H9 (cell line): ENCODE data around the gene ARHGAP26. TPM values are rescaled to one million over a fixed set of nuclear protein-coding genes. Genes with fewer than 3 reads are reported as not detected.

ENCODE experiments used
- DNase-seq: peaks from one replicate; pipeline ENCODE4 v3.0.0-alpha.2; 2017
- H2AFZ ChIP-seq: one replicate; pipeline ENCODE4 v1.6.1; 2013; ENCODE audit warnings: mild to moderate bottlenecking, low read length, control low read depth, moderate library complexity
- H2AK5ac ChIP-seq: 2 replicates; pipeline ENCODE4 v1.6.1; 2013; ENCODE audit warnings: low read length, control low read depth, mixed read lengths; ENCODE audit not compliant: insufficient read length
- H2BK120ac ChIP-seq: one replicate; pipeline ENCODE4 v1.6.1; 2013; ENCODE audit warnings: low read depth, mild to moderate bottlenecking, low read length, control low read depth, inconsistent platforms; ENCODE audit not compliant: poor library complexity, severe bottlenecking
- H2BK12ac ChIP-seq: 2 replicates; pipeline ENCODE4 v1.6.1; 2013; ENCODE audit warnings: low read length, control low read depth, mixed read lengths, low read depth; ENCODE audit not compliant: insufficient read length
- H2BK15ac ChIP-seq: 2 replicates; pipeline ENCODE4 v1.6.1; 2013; ENCODE audit warnings: low read depth, low read length, control low read depth
- H2BK20ac ChIP-seq: one replicate; pipeline ENCODE4 v1.6.1; 2013; ENCODE audit warnings: low read depth, mild to moderate bottlenecking, low read length, control low read depth, inconsistent platforms; ENCODE audit not compliant: poor library complexity, severe bottlenecking
- H2BK5ac ChIP-seq: 2 replicates; pipeline ENCODE4 v1.6.1; 2013; ENCODE audit warnings: low read length, control low read depth, mixed read lengths; ENCODE audit not compliant: insufficient read length
- H3K14ac ChIP-seq: 2 replicates; pipeline ENCODE4 v1.6.1; 2013; ENCODE audit warnings: low read length, control low read depth; ENCODE audit not compliant: insufficient read depth
- H3K18ac ChIP-seq: 2 replicates; pipeline ENCODE4 v1.6.1; 2013; ENCODE audit warnings: low read depth, mild to moderate bottlenecking, mixed read lengths, low read length, control low read depth; ENCODE audit not compliant: insufficient read length
- H3K23ac ChIP-seq: 2 replicates; pipeline ENCODE4 v1.6.1; 2013; ENCODE audit warnings: low read length, control low read depth, mixed read lengths, low read depth; ENCODE audit not compliant: insufficient read length
- H3K23me2 ChIP-seq: 2 replicates; pipeline ENCODE4 v1.6.1; 2013; ENCODE audit warnings: low read depth, mild to moderate bottlenecking, mixed read lengths, low read length, control low read depth; ENCODE audit not compliant: insufficient read length, poor library complexity, severe bottlenecking
- H3K27ac ChIP-seq: 2 replicates; pipeline ENCODE4 v1.5.1; 2013; ENCODE audit warnings: low read length, control low read depth, mixed read lengths, low read depth; ENCODE audit not compliant: insufficient read length
- H3K27me3 ChIP-seq: 2 replicates; pipeline ENCODE4 v1.6.1; 2013; ENCODE audit warnings: low read length, control low read depth, inconsistent platforms; ENCODE audit not compliant: insufficient read depth
- H3K4ac ChIP-seq: 2 replicates; pipeline ENCODE4 v1.6.1; 2013; ENCODE audit warnings: low read depth, mild to moderate bottlenecking, control low read depth, inconsistent platforms, low read length, moderate library complexity
- H3K4me1 ChIP-seq: 2 replicates; pipeline ENCODE4 v1.6.1; 2013; ENCODE audit warnings: low read length, control low read depth, inconsistent platforms; ENCODE audit not compliant: insufficient read depth
- H3K4me2 ChIP-seq: 2 replicates; pipeline ENCODE4 v1.6.1; 2013; ENCODE audit warnings: low read length, control low read depth, mixed read lengths; ENCODE audit not compliant: insufficient read length, insufficient read depth
- H3K56ac ChIP-seq: 2 replicates; pipeline ENCODE4 v1.6.1; 2013; ENCODE audit warnings: low read depth, mild to moderate bottlenecking, mixed read lengths, low read length, control low read depth; ENCODE audit not compliant: insufficient read length
- H3K79me1 ChIP-seq: 2 replicates; pipeline ENCODE4 v1.6.1; 2013; ENCODE audit warnings: low read depth, mild to moderate bottlenecking, moderate library complexity, low read length, control low read depth, inconsistent platforms; ENCODE audit not compliant: insufficient read depth, poor library complexity, severe bottlenecking
- H3K79me2 ChIP-seq: 2 replicates; pipeline ENCODE4 v1.6.1; 2013; ENCODE audit warnings: low read length, control low read depth, inconsistent platforms; ENCODE audit not compliant: insufficient read depth
- H3K9ac ChIP-seq: 2 replicates; pipeline ENCODE4 v1.6.1; 2013; ENCODE audit warnings: low read length, control low read depth, mixed read lengths; ENCODE audit not compliant: insufficient read length; ENCODE audit errors: extremely low read depth
- H3K9me3 ChIP-seq: one replicate; pipeline ENCODE4 v1.6.1; 2013; ENCODE audit warnings: low read depth, low read length, inconsistent platforms; ENCODE audit not compliant: control insufficient read depth
- H3T11ph ChIP-seq: one replicate; pipeline ENCODE4 v1.6.1; 2013; ENCODE audit warnings: mild to moderate bottlenecking, low read length, control low read depth, inconsistent platforms
- H4K20me1 ChIP-seq: one replicate; pipeline ENCODE4 v1.6.1; 2013; ENCODE audit not compliant: control insufficient read depth, insufficient read length, insufficient read depth
- H4K5ac ChIP-seq: 2 replicates; pipeline ENCODE4 v1.6.1; 2013; ENCODE audit warnings: low read depth, mild to moderate bottlenecking, mixed read lengths, low read length, control low read depth; ENCODE audit not compliant: insufficient read length
- H4K8ac ChIP-seq: replicated peaks from 2 replicates; pipeline ENCODE4 v1.6.1; 2013; ENCODE audit warnings: low read length, control low read depth, mixed read lengths, low read depth; ENCODE audit not compliant: insufficient read length
- H4K91ac ChIP-seq: 2 replicates; pipeline ENCODE4 v1.6.1; 2013; ENCODE audit warnings: low read depth, mild to moderate bottlenecking, moderate library complexity, mixed read lengths, low read length, control low read depth; ENCODE audit not compliant: insufficient read length
- H3K27ac Mint-ChIP-seq, 3 experiments: 2 replicates in 2 of 3; 3 replicates in 1 of 3; pipeline ENCODE4 v1.8.0; 2020 to 2021; ENCODE audit warnings: mixed read lengths in 3 of 3, mild to moderate bottlenecking in 1 of 3, moderate library complexity in 1 of 3
- H3K27me3 Mint-ChIP-seq: 2 replicates; pipeline ENCODE4 v1.8.0; 2021; ENCODE audit warnings: low read depth, mild to moderate bottlenecking, moderate library complexity, mixed read lengths
- H3K36me3 Mint-ChIP-seq, 3 experiments: 2 replicates in 2 of 3; 3 replicates in 1 of 3; pipeline ENCODE4 v1.8.0; 2020 to 2021; ENCODE audit warnings: low read depth in 3 of 3, mixed read lengths in 3 of 3; ENCODE audit not compliant: insufficient read depth in 1 of 3
- H3K4me1 Mint-ChIP-seq, 2 experiments: 2 replicates each; pipeline ENCODE4 v1.8.0; 2020; ENCODE audit warnings: mixed read lengths in 2 of 2
- H3K4me3 Mint-ChIP-seq, 2 experiments: 2 replicates in 1 of 2; 3 replicates in 1 of 2; pipeline ENCODE4 v1.8.0; 2020 to 2021; ENCODE audit warnings: mild to moderate bottlenecking in 2 of 2, mixed read lengths in 2 of 2, moderate library complexity in 1 of 2
- H3K9me3 Mint-ChIP-seq, 2 experiments: 2 replicates in 1 of 2; 3 replicates in 1 of 2; pipeline ENCODE4 v1.8.0; 2020; ENCODE audit warnings: mild to moderate bottlenecking in 2 of 2, mixed read lengths in 2 of 2, moderate library complexity in 1 of 2
- WGBS: extraction: QIAGEN DNeasy Blood & Tissue Kit; methylation state at CpG from one replicate; pipeline ENCODE4 v1.1.7; 2013; ENCODE audit warnings: missing lambda C conversion rate, low lambda C conversion rate, mixed read lengths; ENCODE audit not compliant: insufficient read length; ENCODE audit errors: extremely low coverage; 5-methylcytosine and 5-hydroxymethylcytosine counted together
- total RNA-seq: library from RNA; stranded (reverse); gene quantifications from 2 replicates; pipeline ENCODE4 v1.2.1, GENCODE V29; 2021
- TF ChIP-seq, protein P1 (sequence below): fragments of 200-600 bp; sonication (generic); conservative IDR thresholded peaks from 3 replicates; pipeline ENCODE4 v1.8.0; 2021; ENCODE audit warnings: antibody characterized with exemption, mild to moderate bottlenecking

ARHGAP26 gene
- total RNA-seq, 1 experiment from 2014 or later = 13.8 TPM

DNA sequence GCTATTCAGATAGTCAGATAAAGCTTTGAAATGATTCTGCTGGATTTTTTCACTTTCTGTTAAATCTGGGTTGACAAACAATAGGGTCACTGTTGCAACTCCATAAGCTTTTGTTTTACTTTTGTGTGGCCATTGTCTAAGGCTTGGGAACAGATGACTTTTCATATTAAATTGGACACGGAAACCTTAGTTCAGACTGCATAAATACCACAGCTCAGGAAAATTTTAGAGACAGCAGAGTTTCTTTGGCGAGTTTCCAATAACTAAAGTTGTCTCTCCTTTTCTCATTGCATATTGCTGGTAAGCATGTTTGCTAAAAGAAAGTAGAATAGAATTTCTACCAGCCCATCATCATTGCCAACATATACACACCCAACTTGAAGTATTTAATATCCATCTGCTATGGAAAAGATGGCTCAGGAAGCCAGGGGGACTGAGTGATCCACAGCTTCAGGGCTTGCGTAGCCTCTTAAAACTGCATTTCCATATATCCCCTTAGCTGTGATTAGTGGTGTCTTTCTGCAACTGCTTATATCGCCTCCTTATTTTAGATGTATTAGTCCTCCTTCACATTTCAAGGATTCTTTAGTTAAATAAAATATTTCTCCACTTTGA is 168.2 kb downstream of the ARHGAP26 start:
- Mint-ChIP-seq H3K9me3 (no peaks in the 10 kb centered on the region), H3K27ac (no peak overlapping the region), H3K4me3 (no peak overlapping the region), H3K27me3 (no peaks in the 10 kb centered on the region), H3K36me3 (no peaks in the 10 kb centered on the region; a peak in 1 of 7 replicates), H3K4me1 (no peaks in the 10 kb centered on the region)
- Histone ChIP-seq H3K79me2 (no peaks in the 10 kb centered on the region), H3K27ac (no peak overlapping the region), H2BK15ac (no peak overlapping the region), H2AK5ac (no peak overlapping the region), H3K56ac (no peak overlapping the region), H3K23ac (no peak overlapping the region), H2BK120ac (no peak overlapping the region), H3T11ph (no peak overlapping the region), H2BK12ac (no peak overlapping the region), H3K23me2 (no peaks in the 10 kb centered on the region), H4K91ac (no peak overlapping the region), H3K18ac (no peak overlapping the region), H3K4me2 (no peak overlapping the region), H4K8ac (no peak overlapping the region), H3K4ac (no peak overlapping the region), H4K20me1 (no peaks in the 10 kb centered on the region), H2BK5ac (no peak overlapping the region), H3K9ac (no peak overlapping the region), H2AFZ (no peak overlapping the region), H3K9me3 (no peaks in the 10 kb centered on the region), H3K79me1 (no peaks in the 10 kb centered on the region), H3K27me3 (no peaks in the 10 kb centered on the region), H2BK20ac (no peak overlapping the region), H3K4me1 (no peaks in the 10 kb centered on the region), H3K14ac (no peak overlapping the region), H4K5ac (no peak overlapping the region)
- TF ChIP-seq, protein P1, sequence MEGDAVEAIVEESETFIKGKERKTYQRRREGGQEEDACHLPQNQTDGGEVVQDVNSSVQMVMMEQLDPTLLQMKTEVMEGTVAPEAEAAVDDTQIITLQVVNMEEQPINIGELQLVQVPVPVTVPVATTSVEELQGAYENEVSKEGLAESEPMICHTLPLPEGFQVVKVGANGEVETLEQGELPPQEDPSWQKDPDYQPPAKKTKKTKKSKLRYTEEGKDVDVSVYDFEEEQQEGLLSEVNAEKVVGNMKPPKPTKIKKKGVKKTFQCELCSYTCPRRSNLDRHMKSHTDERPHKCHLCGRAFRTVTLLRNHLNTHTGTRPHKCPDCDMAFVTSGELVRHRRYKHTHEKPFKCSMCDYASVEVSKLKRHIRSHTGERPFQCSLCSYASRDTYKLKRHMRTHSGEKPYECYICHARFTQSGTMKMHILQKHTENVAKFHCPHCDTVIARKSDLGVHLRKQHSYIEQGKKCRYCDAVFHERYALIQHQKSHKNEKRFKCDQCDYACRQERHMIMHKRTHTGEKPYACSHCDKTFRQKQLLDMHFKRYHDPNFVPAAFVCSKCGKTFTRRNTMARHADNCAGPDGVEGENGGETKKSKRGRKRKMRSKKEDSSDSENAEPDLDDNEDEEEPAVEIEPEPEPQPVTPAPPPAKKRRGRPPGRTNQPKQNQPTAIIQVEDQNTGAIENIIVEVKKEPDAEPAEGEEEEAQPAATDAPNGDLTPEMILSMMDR = no peak
- no peak for DNase-seq
- no CpG with 5 or more reads among the region's 4 CpGs for WGBS
